WTC11 (cell line): ENCODE data around the gene KLHL8. TPM values are rescaled to one million over a fixed set of nuclear protein-coding genes. Genes with fewer than 3 reads are reported as not detected.

ENCODE experiments used
- ATAC-seq: fragments of 200-7000 bp; cut with Tn5 transposase; 2 replicates; pipeline ENCODE4 v1.10.0; 2021; ENCODE audit warnings: mild to moderate bottlenecking, moderate library complexity
- CTCF ChIA-PET: fragments of 300-600 bp; sonication (Branson Sonifier 250); formaldehyde crosslinking; loops from one replicate; lab custom pipeline; 2021; ENCODE audit warnings: antibody characterized with exemption; lab: Charles Lee
- POLR2A ChIA-PET: fragments of 350-600 bp; sonication (Branson Sonifier 250); formaldehyde crosslinking; loops from one replicate; lab custom pipeline; 2021; ENCODE audit warnings: antibody characterized with exemption; lab: Charles Lee
- DNase-seq: peaks from one replicate; pipeline ENCODE4 v3.0.0; 2021; ENCODE audit warnings: low spot score
- H3K27ac Mint-ChIP-seq: 2 replicates; pipeline ENCODE4 v1.8.0; 2021; ENCODE audit warnings: mixed read lengths
- H3K27me3 Mint-ChIP-seq: 2 replicates; pipeline ENCODE4 v1.8.0; 2021; ENCODE audit warnings: low read depth, mild to moderate bottlenecking, moderate library complexity, mixed read lengths
- H3K36me3 Mint-ChIP-seq: 2 replicates; pipeline ENCODE4 v1.8.0; 2021; ENCODE audit warnings: mixed read lengths
- H3K4me1 Mint-ChIP-seq: 2 replicates; pipeline ENCODE4 v1.8.0; 2022; ENCODE audit warnings: mixed read lengths
- H3K4me3 Mint-ChIP-seq: 2 replicates; pipeline ENCODE4 v1.8.0; 2021; ENCODE audit warnings: mild to moderate bottlenecking, moderate library complexity, mixed read lengths
- H3K9me3 Mint-ChIP-seq: 2 replicates; pipeline ENCODE4 v1.8.0; 2021; ENCODE audit warnings: mixed read lengths
- ARID4B ChIP-seq: sonication (generic); formaldehyde crosslinking; IDR thresholded peaks from 2 replicates; pipeline ENCODE4 v1.8.0; 2023; ENCODE audit warnings: missing genetic modification reagents, mild to moderate bottlenecking, borderline replicate concordance
- CBFB ChIP-seq: sonication (generic); formaldehyde crosslinking; IDR thresholded peaks from 2 replicates; pipeline ENCODE4 v1.8.1; 2022; ENCODE audit warnings: mild to moderate bottlenecking, low read depth, missing genetic modification reagents
- CREM ChIP-seq: sonication (generic); formaldehyde crosslinking; IDR thresholded peaks from 2 replicates; pipeline ENCODE4 v1.8.1; 2022; ENCODE audit warnings: mild to moderate bottlenecking, missing genetic modification reagents, moderate library complexity
- EMX1 ChIP-seq: fragments of 250-450 bp; sonication (Bioruptor Pico); IDR thresholded peaks from 2 replicates; pipeline ENCODE4 v1.8.0; 2021; ENCODE audit warnings: mild to moderate bottlenecking
- ESRRA ChIP-seq: sonication (generic); formaldehyde crosslinking; IDR thresholded peaks from 2 replicates; pipeline ENCODE4 v1.8.1; 2022; ENCODE audit warnings: mild to moderate bottlenecking, missing genetic modification reagents, borderline replicate concordance
- FOXJ3 ChIP-seq: sonication (generic); formaldehyde crosslinking; IDR thresholded peaks from 2 replicates; pipeline ENCODE4 v1.9.0; 2021; ENCODE audit warnings: missing genetic modification reagents, mild to moderate bottlenecking, borderline replicate concordance
- GRHL2 ChIP-seq: fragments of 250-450 bp; sonication (Bioruptor Pico); IDR thresholded peaks from 2 replicates; pipeline ENCODE4 v1.8.0; 2022; ENCODE audit warnings: mild to moderate bottlenecking, moderate library complexity; ENCODE audit not compliant: insufficient replicate concordance, severe bottlenecking
- JAZF1 ChIP-seq: fragments of 250-450 bp; sonication (Bioruptor Pico); IDR thresholded peaks from 2 replicates; pipeline ENCODE4 v1.9.0; 2021; ENCODE audit warnings: moderate library complexity, mild to moderate bottlenecking, inconsistent platforms
- MAX ChIP-seq: sonication (generic); formaldehyde crosslinking; IDR thresholded peaks from 2 replicates; pipeline ENCODE4 v1.8.0; 2022; ENCODE audit warnings: mild to moderate bottlenecking, missing genetic modification reagents
- MLX ChIP-seq: sonication (generic); formaldehyde crosslinking; IDR thresholded peaks from 2 replicates; pipeline ENCODE4 v1.8.1; 2023; ENCODE audit warnings: mild to moderate bottlenecking, missing genetic modification reagents, moderate library complexity
- MYBL2 ChIP-seq: sonication (generic); formaldehyde crosslinking; IDR thresholded peaks from 2 replicates; pipeline ENCODE4 v1.8.1; 2023; ENCODE audit warnings: mild to moderate bottlenecking, moderate library complexity, missing genetic modification reagents
- NFATC4 ChIP-seq: fragments of 250-450 bp; sonication (Bioruptor Pico); IDR thresholded peaks from 2 replicates; pipeline ENCODE4 v1.9.0; 2021; ENCODE audit warnings: mild to moderate bottlenecking
- NFYB ChIP-seq: sonication (generic); formaldehyde crosslinking; conservative IDR thresholded peaks from 2 replicates; pipeline ENCODE4 v1.8.0; 2022; ENCODE audit warnings: low read depth, missing genetic modification reagents
- NR2C2 ChIP-seq: sonication (generic); formaldehyde crosslinking; IDR thresholded peaks from 2 replicates; pipeline ENCODE4 v1.8.0; 2022; ENCODE audit warnings: mild to moderate bottlenecking, missing genetic modification reagents
- NR3C1 ChIP-seq: sonication (generic); formaldehyde crosslinking; conservative IDR thresholded peaks from 2 replicates; pipeline ENCODE4 v1.8.1; 2023; ENCODE audit warnings: low read depth, mild to moderate bottlenecking, missing genetic modification reagents
- PRRX2 ChIP-seq: fragments of 250-450 bp; sonication (Bioruptor Pico); IDR thresholded peaks from 2 replicates; pipeline ENCODE4 v1.8.0; 2021; ENCODE audit warnings: mild to moderate bottlenecking
- SOX15 ChIP-seq: fragments of 250-450 bp; sonication (Bioruptor Pico); IDR thresholded peaks from 2 replicates; pipeline ENCODE4 v1.9.0; 2021; ENCODE audit warnings: mild to moderate bottlenecking
- USF1 ChIP-seq: sonication (generic); formaldehyde crosslinking; IDR thresholded peaks from 2 replicates; pipeline ENCODE4 v1.8.0; 2022; ENCODE audit warnings: mild to moderate bottlenecking, missing genetic modification reagents
- ZNF121 ChIP-seq: sonication (generic); formaldehyde crosslinking; IDR thresholded peaks from 2 replicates; pipeline ENCODE4 v1.8.0; 2023; ENCODE audit warnings: missing genetic modification reagents
- ZNF138 ChIP-seq: sonication (generic); formaldehyde crosslinking; conservative IDR thresholded peaks from 2 replicates; pipeline ENCODE4 v1.8.1; 2022; ENCODE audit warnings: mild to moderate bottlenecking, moderate library complexity, missing genetic modification reagents
- ZNF219 ChIP-seq: sonication (generic); formaldehyde crosslinking; IDR thresholded peaks from 2 replicates; pipeline ENCODE4 v1.8.0; 2023; ENCODE audit warnings: missing genetic modification reagents, mild to moderate bottlenecking, borderline replicate concordance
- ZNF396 ChIP-seq: fragments of 250-450 bp; sonication (Bioruptor Pico); IDR thresholded peaks from 2 replicates; pipeline ENCODE4 v1.8.0; 2021; ENCODE audit warnings: mild to moderate bottlenecking, moderate library complexity, borderline replicate concordance
- ZNF671 ChIP-seq: fragments of 250-450 bp; sonication (Bioruptor Pico); IDR thresholded peaks from 2 replicates; pipeline ENCODE4 v1.8.0; 2021; ENCODE audit warnings: mild to moderate bottlenecking
- total RNA-seq: library from RNA; stranded (reverse); gene quantifications from 3 replicates; pipeline ENCODE4 v1.2.3, GENCODE V29; 2021

The KLHL8 gene
- total RNA-seq, 1 experiment from 2014 or later, result 7.3 TPM

- TF ChIP-seq EMX1 (CRISPR knock-in tag), result no peak
- TF ChIP-seq USF1 (CRISPR knock-in tag), result no peak
- no peak for TF ChIP-seq ZNF138
- no peak for TF ChIP-seq GRHL2 (CRISPR knock-in tag)
- TF ChIP-seq NFYB, result no peak
- no peak for TF ChIP-seq ZNF121 (CRISPR knock-in tag)
- no peak for TF ChIP-seq NFATC4 (CRISPR knock-in tag)
Measured at GRCh38 chr4:87120010-87120409, 100.4 kb downstream of the KLHL8 start (continued).

- ChIA-PET CTCF (interaction anchor here (0.5 kb wide), 1 partner anchor 54 kb away, joined by 3 read pairs; no protein-coding TSS in a partner anchor), POLR2A (no interaction called here)
- no peaks in the 10 kb centered on the region for H3K27me3 Mint-ChIP-seq
- TF ChIP-seq PRRX2 (CRISPR knock-in tag), result no peak
- no peak for TF ChIP-seq NR2C2 (CRISPR knock-in tag)
- no peak for TF ChIP-seq MAX (CRISPR knock-in tag)
- no peak for TF ChIP-seq ZNF671 (CRISPR knock-in tag)
- no peak for TF ChIP-seq FOXJ3
- H3K4me3 Mint-ChIP-seq, result no peak overlapping the region
- peak; percentile 69 for ATAC-seq
- DNase-seq, result no peak
- H3K9me3 Mint-ChIP-seq, result no peaks in the 10 kb centered on the region
- no peak overlapping the region for H3K27ac Mint-ChIP-seq
- peaks cover 45% of the 10 kb centered on the region for H3K36me3 Mint-ChIP-seq
- H3K4me1 Mint-ChIP-seq, result peaks cover 37% of the 10 kb centered on the region
Measured at GRCh38 chr4:87118826-87119225, 101.6 kb downstream of the KLHL8 start.

- Mint-ChIP-seq H3K4me3 (no peak overlapping the region), H3K27ac (no peak overlapping the region), H3K9me3 (no peaks in the 10 kb centered on the region), H3K27me3 (no peaks in the 10 kb centered on the region), H3K36me3 (peaks cover 43% of the 10 kb centered on the region), H3K4me1 (peaks cover 40% of the 10 kb centered on the region)
- TF ChIP-seq JAZF1 (CRISPR knock-in tag), result no peak
- TF ChIP-seq ARID4B (CRISPR knock-in tag), result no peak
- ChIA-PET POLR2A (no interaction called here), CTCF (no interaction called here)
- ATAC-seq (no peak), DNase-seq (no peak)
Measured at GRCh38 chr4:87118421-87118820, 102.0 kb downstream of the KLHL8 start.

- no peaks in the 10 kb centered on the region for H3K9me3 Mint-ChIP-seq
- POLR2A ChIA-PET, result interaction anchor here (0.7 kb wide), 1 partner anchor 894 kb away, joined by 3 read pairs; no protein-coding TSS in a partner anchor
- no peak for DNase-seq
- peak overlapping the region; percentile 63; the same call in 1 of the 2 replicates for H3K27ac Mint-ChIP-seq
- H3K27me3 Mint-ChIP-seq, result no peaks in the 10 kb centered on the region
- H3K4me3 Mint-ChIP-seq, result no peak overlapping the region
- no peak for ATAC-seq
- no peak for TF ChIP-seq ESRRA (CRISPR knock-in tag)
- TF ChIP-seq SOX15, result no peak
- TF ChIP-seq CREM, result no peak
- no peak for TF ChIP-seq MLX
- TF ChIP-seq ZNF396 (CRISPR knock-in tag), result no peak
- no peak for TF ChIP-seq NR3C1
- TF ChIP-seq CBFB (CRISPR knock-in tag), result no peak
- no peak for TF ChIP-seq PRRX2 (CRISPR knock-in tag)
- no peak for TF ChIP-seq ZNF219 (CRISPR knock-in tag)
- no peak for TF ChIP-seq MYBL2 (CRISPR knock-in tag)
- TF ChIP-seq FOXJ3, result no peak
- CTCF ChIA-PET, result interaction anchor here (1.4 kb wide), 1 partner anchor 195 kb away, joined by 11 read pairs; no protein-coding TSS in a partner anchor
- peaks cover 41% of the 10 kb centered on the region for H3K4me1 Mint-ChIP-seq
- peaks cover 42% of the 10 kb centered on the region for H3K36me3 Mint-ChIP-seq
Measured at GRCh38 chr4:87117732-87118075, 102.7 kb downstream of the KLHL8 start.
